Retinal pigment epithelial cell (primary cell): ENCODE results near the gene VPS37B.

Source experiments
- DNase-seq: peaks from one replicate; pipeline ENCODE4 v3.0.0-alpha.2; 2010; ENCODE audit warnings: low read depth
- H3K4me3 ChIP-seq: 2 replicates; pipeline ENCODE4 v1.5.1; 2011; ENCODE audit warnings: mild to moderate bottlenecking, low read length, control low read depth, moderate library complexity
- CTCF ChIP-seq: conservative IDR thresholded peaks from 2 replicates; pipeline ENCODE4 v1.5.1; 2011; ENCODE audit warnings: low read depth, low read length, control low read depth, inconsistent platforms

Gene VPS37B

GRCh38 chr12:122862872-122863701, 32.8 kb downstream of the VPS37B start:
- DNase-seq: no peak
- no peak for TF ChIP-seq CTCF
- no peak overlapping the region for H3K4me3 ChIP-seq

GRCh38 chr12:122862110-122862634, 33.8 kb downstream of the VPS37B start:
- no peak overlapping the region for H3K4me3 ChIP-seq
- TF ChIP-seq CTCF: no peak

GRCh38 chr12:122861587-122861970, 34.3 kb downstream of the VPS37B start:
- no peak overlapping the region for H3K4me3 ChIP-seq
- no peak for TF ChIP-seq CTCF
- no peak for DNase-seq

More at GRCh38 chr12:122862110-122862634, 33.8 kb downstream of the VPS37B start:
- no peak for DNase-seq

- DNase-seq: no peak
- H3K4me3 ChIP-seq: no peak overlapping the region
- TF ChIP-seq CTCF: no peak
Observed at GRCh38 chr12:122860854-122861586, 34.9 kb downstream of the VPS37B start.

GRCh38 chr12:122860040-122860853, 35.7 kb downstream of the VPS37B start:
- H3K4me3 ChIP-seq: no peak overlapping the region
- no peak for DNase-seq
- peak; percentile 87 for TF ChIP-seq CTCF

- no peak for TF ChIP-seq CTCF
- no peak overlapping the region for H3K4me3 ChIP-seq
- DNase-seq: no peak
Observed at GRCh38 chr12:122859303-122860039, 36.5 kb downstream of the VPS37B start.
